H9 (cell line): ENCODE results near the gene DCDC2. TPM values are rescaled to one million over a fixed set of nuclear protein-coding genes. Genes with fewer than 3 reads are reported as not detected.

Source experiments
- DNase-seq: peaks from one replicate; pipeline ENCODE4 v3.0.0-alpha.2; 2017
- H2AFZ ChIP-seq: one replicate; pipeline ENCODE4 v1.6.1; 2013; ENCODE audit warnings: mild to moderate bottlenecking, low read length, control low read depth, moderate library complexity
- H2AK5ac ChIP-seq: 2 replicates; pipeline ENCODE4 v1.6.1; 2013; ENCODE audit warnings: low read length, control low read depth, mixed read lengths; ENCODE audit not compliant: insufficient read length
- H2BK120ac ChIP-seq: one replicate; pipeline ENCODE4 v1.6.1; 2013; ENCODE audit warnings: low read depth, mild to moderate bottlenecking, low read length, control low read depth, inconsistent platforms; ENCODE audit not compliant: poor library complexity, severe bottlenecking
- H2BK12ac ChIP-seq: 2 replicates; pipeline ENCODE4 v1.6.1; 2013; ENCODE audit warnings: low read length, control low read depth, mixed read lengths, low read depth; ENCODE audit not compliant: insufficient read length
- H2BK15ac ChIP-seq: 2 replicates; pipeline ENCODE4 v1.6.1; 2013; ENCODE audit warnings: low read depth, low read length, control low read depth
- H2BK20ac ChIP-seq: one replicate; pipeline ENCODE4 v1.6.1; 2013; ENCODE audit warnings: low read depth, mild to moderate bottlenecking, low read length, control low read depth, inconsistent platforms; ENCODE audit not compliant: poor library complexity, severe bottlenecking
- H2BK5ac ChIP-seq: 2 replicates; pipeline ENCODE4 v1.6.1; 2013; ENCODE audit warnings: low read length, control low read depth, mixed read lengths; ENCODE audit not compliant: insufficient read length
- H3K14ac ChIP-seq: 2 replicates; pipeline ENCODE4 v1.6.1; 2013; ENCODE audit warnings: low read length, control low read depth; ENCODE audit not compliant: insufficient read depth
- H3K18ac ChIP-seq: 2 replicates; pipeline ENCODE4 v1.6.1; 2013; ENCODE audit warnings: low read depth, mild to moderate bottlenecking, mixed read lengths, low read length, control low read depth; ENCODE audit not compliant: insufficient read length
- H3K23ac ChIP-seq: 2 replicates; pipeline ENCODE4 v1.6.1; 2013; ENCODE audit warnings: low read length, control low read depth, mixed read lengths, low read depth; ENCODE audit not compliant: insufficient read length
- H3K23me2 ChIP-seq: 2 replicates; pipeline ENCODE4 v1.6.1; 2013; ENCODE audit warnings: low read depth, mild to moderate bottlenecking, mixed read lengths, low read length, control low read depth; ENCODE audit not compliant: insufficient read length, poor library complexity, severe bottlenecking
- H3K27ac ChIP-seq: 2 replicates; pipeline ENCODE4 v1.5.1; 2013; ENCODE audit warnings: low read length, control low read depth, mixed read lengths, low read depth; ENCODE audit not compliant: insufficient read length
- H3K27me3 ChIP-seq: 2 replicates; pipeline ENCODE4 v1.6.1; 2013; ENCODE audit warnings: low read length, control low read depth, inconsistent platforms; ENCODE audit not compliant: insufficient read depth
- H3K4ac ChIP-seq: 2 replicates; pipeline ENCODE4 v1.6.1; 2013; ENCODE audit warnings: low read depth, mild to moderate bottlenecking, control low read depth, inconsistent platforms, low read length, moderate library complexity
- H3K4me1 ChIP-seq: 2 replicates; pipeline ENCODE4 v1.6.1; 2013; ENCODE audit warnings: low read length, control low read depth, inconsistent platforms; ENCODE audit not compliant: insufficient read depth
- H3K4me2 ChIP-seq: 2 replicates; pipeline ENCODE4 v1.6.1; 2013; ENCODE audit warnings: low read length, control low read depth, mixed read lengths; ENCODE audit not compliant: insufficient read length, insufficient read depth
- H3K56ac ChIP-seq: 2 replicates; pipeline ENCODE4 v1.6.1; 2013; ENCODE audit warnings: low read depth, mild to moderate bottlenecking, mixed read lengths, low read length, control low read depth; ENCODE audit not compliant: insufficient read length
- H3K79me1 ChIP-seq: 2 replicates; pipeline ENCODE4 v1.6.1; 2013; ENCODE audit warnings: low read depth, mild to moderate bottlenecking, moderate library complexity, low read length, control low read depth, inconsistent platforms; ENCODE audit not compliant: insufficient read depth, poor library complexity, severe bottlenecking
- H3K79me2 ChIP-seq: 2 replicates; pipeline ENCODE4 v1.6.1; 2013; ENCODE audit warnings: low read length, control low read depth, inconsistent platforms; ENCODE audit not compliant: insufficient read depth
- H3K9ac ChIP-seq: 2 replicates; pipeline ENCODE4 v1.6.1; 2013; ENCODE audit warnings: low read length, control low read depth, mixed read lengths; ENCODE audit not compliant: insufficient read length; ENCODE audit errors: extremely low read depth
- H3K9me3 ChIP-seq: one replicate; pipeline ENCODE4 v1.6.1; 2013; ENCODE audit warnings: low read depth, low read length, inconsistent platforms; ENCODE audit not compliant: control insufficient read depth
- H3T11ph ChIP-seq: one replicate; pipeline ENCODE4 v1.6.1; 2013; ENCODE audit warnings: mild to moderate bottlenecking, low read length, control low read depth, inconsistent platforms
- H4K20me1 ChIP-seq: one replicate; pipeline ENCODE4 v1.6.1; 2013; ENCODE audit not compliant: control insufficient read depth, insufficient read length, insufficient read depth
- H4K5ac ChIP-seq: 2 replicates; pipeline ENCODE4 v1.6.1; 2013; ENCODE audit warnings: low read depth, mild to moderate bottlenecking, mixed read lengths, low read length, control low read depth; ENCODE audit not compliant: insufficient read length
- H4K8ac ChIP-seq: replicated peaks from 2 replicates; pipeline ENCODE4 v1.6.1; 2013; ENCODE audit warnings: low read length, control low read depth, mixed read lengths, low read depth; ENCODE audit not compliant: insufficient read length
- H4K91ac ChIP-seq: 2 replicates; pipeline ENCODE4 v1.6.1; 2013; ENCODE audit warnings: low read depth, mild to moderate bottlenecking, moderate library complexity, mixed read lengths, low read length, control low read depth; ENCODE audit not compliant: insufficient read length
- H3K27ac Mint-ChIP-seq, 3 experiments: 2 replicates in 2 of 3; 3 replicates in 1 of 3; pipeline ENCODE4 v1.8.0; 2020 to 2021; ENCODE audit warnings: mixed read lengths in 3 of 3, mild to moderate bottlenecking in 1 of 3, moderate library complexity in 1 of 3
- H3K27me3 Mint-ChIP-seq: 2 replicates; pipeline ENCODE4 v1.8.0; 2021; ENCODE audit warnings: low read depth, mild to moderate bottlenecking, moderate library complexity, mixed read lengths
- H3K36me3 Mint-ChIP-seq, 3 experiments: 2 replicates in 2 of 3; 3 replicates in 1 of 3; pipeline ENCODE4 v1.8.0; 2020 to 2021; ENCODE audit warnings: low read depth in 3 of 3, mixed read lengths in 3 of 3; ENCODE audit not compliant: insufficient read depth in 1 of 3
- H3K4me1 Mint-ChIP-seq, 2 experiments: 2 replicates each; pipeline ENCODE4 v1.8.0; 2020; ENCODE audit warnings: mixed read lengths in 2 of 2
- H3K4me3 Mint-ChIP-seq, 2 experiments: 2 replicates in 1 of 2; 3 replicates in 1 of 2; pipeline ENCODE4 v1.8.0; 2020 to 2021; ENCODE audit warnings: mild to moderate bottlenecking in 2 of 2, mixed read lengths in 2 of 2, moderate library complexity in 1 of 2
- H3K9me3 Mint-ChIP-seq, 2 experiments: 2 replicates in 1 of 2; 3 replicates in 1 of 2; pipeline ENCODE4 v1.8.0; 2020; ENCODE audit warnings: mild to moderate bottlenecking in 2 of 2, mixed read lengths in 2 of 2, moderate library complexity in 1 of 2
- CTCF ChIP-seq: fragments of 200-600 bp; sonication (generic); conservative IDR thresholded peaks from 3 replicates; pipeline ENCODE4 v1.8.0; 2021; ENCODE audit warnings: antibody characterized with exemption, mild to moderate bottlenecking
- WGBS: extraction: QIAGEN DNeasy Blood & Tissue Kit; methylation state at CpG from one replicate; pipeline ENCODE4 v1.1.7; 2013; ENCODE audit warnings: missing lambda C conversion rate, low lambda C conversion rate, mixed read lengths; ENCODE audit not compliant: insufficient read length; ENCODE audit errors: extremely low coverage; 5-methylcytosine and 5-hydroxymethylcytosine counted together
- total RNA-seq: library from RNA; stranded (reverse); gene quantifications from 2 replicates; pipeline ENCODE4 v1.2.1, GENCODE V29; 2021

Gene DCDC2
- total RNA-seq, 1 experiment from 2014 or later: 0.59 TPM

GRCh38 chr6:24223115-24223919 is 134.5 kb downstream of the DCDC2 start:
- Histone ChIP-seq H2BK5ac (no peak overlapping the region), H2BK12ac (no peak overlapping the region), H4K91ac (no peak overlapping the region), H2BK20ac (no peak overlapping the region), H2BK120ac (no peak overlapping the region), H4K8ac (no peak overlapping the region), H3K79me1 (no peaks in the 10 kb centered on the region), H4K20me1 (no peaks in the 10 kb centered on the region), H3K9ac (no peak overlapping the region), H3K56ac (no peak overlapping the region), H3K18ac (no peak overlapping the region), H3T11ph (no peak overlapping the region), H3K27me3 (no peaks in the 10 kb centered on the region), H3K4me2 (no peak overlapping the region), H4K5ac (no peak overlapping the region), H2BK15ac (no peak overlapping the region), H3K23ac (no peak overlapping the region), H3K23me2 (no peaks in the 10 kb centered on the region), H3K4me1 (no peaks in the 10 kb centered on the region; the same call in 1 of the 2 replicates), H3K9me3 (no peaks in the 10 kb centered on the region), H2AFZ (no peak overlapping the region), H2AK5ac (no peak overlapping the region), H3K79me2 (no peaks in the 10 kb centered on the region), H3K27ac (no peak overlapping the region), H3K14ac (no peak overlapping the region), H3K4ac (no peak overlapping the region)
- Mint-ChIP-seq H3K4me3 (no peak overlapping the region), H3K36me3 (no peaks in the 10 kb centered on the region), H3K4me1 (peaks cover 15 to 16% of the 10 kb centered on the region in 2 experiments), H3K27me3 (no peaks in the 10 kb centered on the region), H3K27ac (no peak overlapping the region), H3K9me3 (no peaks in the 10 kb centered on the region)
- no peak for TF ChIP-seq CTCF
- no peak for DNase-seq
- WGBS: no CpG with 5 or more reads among the region's 7 CpGs
